Sigmoid colon (tissue), 7 donors: Measurements from ENCODE around the gene PAXX. TPM values are rescaled to one million over a fixed set of nuclear protein-coding genes. Genes with fewer than 3 reads are reported as not detected.

Experiments
- DNase-seq: peaks from one replicate; pipeline ENCODE4 v3.0.0-alpha.2; 2019
- H3K27ac ChIP-seq, 4 donors: fragments of 200-600 bp; sonication (generic); one replicate each; pipeline ENCODE4 v1.5.1; 2016 to 2019; ENCODE audit warnings: mild to moderate bottlenecking in 1 of 4
- H3K27me3 ChIP-seq, 3 donors: fragments of 200-600 bp; sonication (generic); one replicate each; pipeline ENCODE4 v1.5.1; 2019; ENCODE audit warnings: mild to moderate bottlenecking in 1 of 3
- H3K36me3 ChIP-seq, 4 donors: fragments of 200-600 bp; sonication (generic); one replicate each; pipeline ENCODE4 v1.5.1; 2016 to 2019
- H3K4me1 ChIP-seq, 4 donors: fragments of 200-600 bp; sonication (generic); one replicate each; pipeline ENCODE4 v1.5.1; 2017 to 2019
- H3K4me3 ChIP-seq, 4 donors: fragments of 200-600 bp; sonication (generic); one replicate each; pipeline ENCODE4 v1.5.1; 2017 to 2019; ENCODE audit warnings: mild to moderate bottlenecking in 2 of 4, moderate library complexity in 1 of 4
- H3K9me3 ChIP-seq, 4 donors: fragments of 200-600 bp in 3 of 4; sonication (generic) in 3 of 4; one replicate each; pipeline versions ENCODE4 v1.5.1 to v1.6.1; 2013 to 2019
- CTCF ChIP-seq, 4 experiments: fragments of 450-650 bp in 3 of 4; fragments of 200-600 bp in 1 of 4; IDR thresholded peaks; one replicate each; pipeline ENCODE4 v1.5.1; 2016 to 2019; ENCODE audit warnings: antibody characterized with exemption in 4 of 4, mild to moderate bottlenecking in 3 of 4, moderate library complexity in 2 of 4
- EP300 ChIP-seq, 4 donors: sonication (generic); formaldehyde crosslinking; IDR thresholded peaks; one replicate each; pipeline ENCODE4 v1.6.1; 2017; ENCODE audit warnings: antibody characterized with exemption in 4 of 4
- POLR2A ChIP-seq, 2 donors: fragments of 450-650 bp; IDR thresholded peaks; one replicate each; pipeline ENCODE4 v1.6.1; 2016; ENCODE audit warnings: antibody characterized with exemption in 2 of 2, mild to moderate bottlenecking in 2 of 2, moderate library complexity in 2 of 2
- POLR2AphosphoS5 ChIP-seq, 4 donors: sonication (generic); formaldehyde crosslinking; IDR thresholded peaks; one replicate each; pipeline ENCODE4 v1.6.1; 2017; ENCODE audit warnings: antibody characterized with exemption in 4 of 4
- WGBS, 2 donors: extraction: QIAGEN DNeasy Blood & Tissue Kit; methylation state at CpG; one replicate each; pipeline ENCODE4 v1.1.7; 2013; 5-methylcytosine and 5-hydroxymethylcytosine counted together
- intact Hi-C: fragments of 100-400 bp; cut with DNase I; formaldehyde crosslinking; loops from one replicate; pipeline ENCODE4 v1.15.1; 2023
- polyA plus RNA-seq, 3 donors: library from polyadenylated mRNA; stranded (reverse); fragments of 200-250 nt; gene quantifications; one replicate each; pipeline ENCODE4 v1.2.3, GENCODE V29; 2013
- total RNA-seq, 4 donors: library from RNA; depleted of rRNA; stranded (reverse); fragments of >200 nt; gene quantifications; one replicate each; pipeline ENCODE4 v1.1.0, GENCODE V29; 2016
- donor health status: healthy with polysubstance abuse.
- donor health status: Bipolar disorder and iron deficiency.
- donor health status: healthy.

PAXX gene
- total and polyA plus RNA-seq, 7 donors: 28.0 to 80.9 (median 36.3) TPM

GRCh38 chr9:136956604-136957003 lies 35.6 kb upstream of the PAXX start:
- no peak for DNase-seq
- no peak overlapping the region for H3K4me3 ChIP-seq
- H3K36me3 ChIP-seq: no peaks in the 10 kb centered on the region
- no peaks in the 10 kb centered on the region for H3K27me3 ChIP-seq
- TF ChIP-seq EP300 (IDR thresholded peaks at IDR 0.05) (no peak), POLR2A (IDR thresholded peaks at IDR 0.05) (no peak), CTCF (IDR thresholded peaks at IDR 0.05) (no peak)
- intact Hi-C loops: no loop called here
- 96 to 97% methylated on average over 4 of the region's 4 CpGs for WGBS, 2 donors
- no peak overlapping the region for H3K27ac ChIP-seq
- no peaks in the 10 kb centered on the region for H3K4me1 ChIP-seq
- H3K9me3 ChIP-seq: no peaks in the 10 kb centered on the region

- H3K9me3 ChIP-seq: no peaks in the 10 kb centered on the region
- 94 to 97% methylated on average over 1 of the region's 1 CpG for WGBS, 2 donors
- no peak overlapping the region for H3K4me3 ChIP-seq
- no peak for DNase-seq
- intact Hi-C loops: no loop called here
- H3K27me3 ChIP-seq: no peaks in the 10 kb centered on the region
- H3K27ac ChIP-seq: no peak overlapping the region
- H3K36me3 ChIP-seq: no peaks in the 10 kb centered on the region
- H3K4me1 ChIP-seq: no peaks in the 10 kb centered on the region
- TF ChIP-seq CTCF (IDR thresholded peaks at IDR 0.05): no peak
- no peak for TF ChIP-seq POLR2A (IDR thresholded peaks at IDR 0.05)
- TF ChIP-seq POLR2AphosphoS5 (IDR thresholded peaks at IDR 0.05): no peak
- no peak for TF ChIP-seq EP300 (IDR thresholded peaks at IDR 0.05)
Observed at GRCh38 chr9:136957461-136957860, 34.8 kb upstream of the PAXX start.

- 92 to 93% methylated on average over 6 of the region's 6 CpGs for WGBS, 2 donors
- Histone ChIP-seq H3K27ac (no peak overlapping the region), H3K36me3 (no peaks in the 10 kb centered on the region), H3K4me1 (no peaks in the 10 kb centered on the region), H3K27me3 (no peaks in the 10 kb centered on the region), H3K4me3 (no peak overlapping the region), H3K9me3 (no peaks in the 10 kb centered on the region)
- DNase-seq: no peak
- intact Hi-C loops: no loop called here
- TF ChIP-seq EP300 (IDR thresholded peaks at IDR 0.05) (no peak), POLR2A (IDR thresholded peaks at IDR 0.05) (no peak), POLR2AphosphoS5 (IDR thresholded peaks at IDR 0.05) (no peak), CTCF (IDR thresholded peaks at IDR 0.05) (no peak)
Observed at GRCh38 chr9:136957901-136958300, 34.3 kb upstream of the PAXX start.

GRCh38 chr9:136958473-136958872 lies 33.7 kb upstream of the PAXX start:
- Histone ChIP-seq H3K27me3 (no peaks in the 10 kb centered on the region), H3K4me1 (no peaks in the 10 kb centered on the region), H3K4me3 (no peak overlapping the region), H3K36me3 (no peaks in the 10 kb centered on the region), H3K27ac (no peak overlapping the region), H3K9me3 (no peaks in the 10 kb centered on the region)
- intact Hi-C loops: no loop called here
- no peak for DNase-seq
- TF ChIP-seq POLR2AphosphoS5 (IDR thresholded peaks at IDR 0.05) (no peak), POLR2A (IDR thresholded peaks at IDR 0.05) (no peak), EP300 (IDR thresholded peaks at IDR 0.05) (no peak), CTCF (IDR thresholded peaks at IDR 0.05) (no peak)
- 95 to 96% methylated on average over 7 of the region's 7 CpGs for WGBS, 2 donors
